Body of pancreas (tissue), 4 donors: Measurements from ENCODE around the gene FLRT1.
A peak's percentile ranks its signal among the peaks of the same experiment; 100 is the strongest.

Experiments used
- POLR2A ChIP-seq, 3 donors: fragments of 450-650 bp; IDR thresholded peaks; one replicate each; pipeline ENCODE4 v1.6.1; 2016; ENCODE audit warnings: antibody characterized with exemption in 3 of 3, mild to moderate bottlenecking in 2 of 3
- TF ChIP-seq, protein P1 (sequence below), 7 experiments: fragments of 450-650 bp in 4 of 7; fragments of 200-600 bp in 3 of 7; sonication (generic) in 3 of 7; IDR thresholded peaks; one replicate each; pipeline ENCODE4 v1.5.1; 2016 to 2019; ENCODE audit warnings: antibody characterized with exemption in 7 of 7

DNA sequence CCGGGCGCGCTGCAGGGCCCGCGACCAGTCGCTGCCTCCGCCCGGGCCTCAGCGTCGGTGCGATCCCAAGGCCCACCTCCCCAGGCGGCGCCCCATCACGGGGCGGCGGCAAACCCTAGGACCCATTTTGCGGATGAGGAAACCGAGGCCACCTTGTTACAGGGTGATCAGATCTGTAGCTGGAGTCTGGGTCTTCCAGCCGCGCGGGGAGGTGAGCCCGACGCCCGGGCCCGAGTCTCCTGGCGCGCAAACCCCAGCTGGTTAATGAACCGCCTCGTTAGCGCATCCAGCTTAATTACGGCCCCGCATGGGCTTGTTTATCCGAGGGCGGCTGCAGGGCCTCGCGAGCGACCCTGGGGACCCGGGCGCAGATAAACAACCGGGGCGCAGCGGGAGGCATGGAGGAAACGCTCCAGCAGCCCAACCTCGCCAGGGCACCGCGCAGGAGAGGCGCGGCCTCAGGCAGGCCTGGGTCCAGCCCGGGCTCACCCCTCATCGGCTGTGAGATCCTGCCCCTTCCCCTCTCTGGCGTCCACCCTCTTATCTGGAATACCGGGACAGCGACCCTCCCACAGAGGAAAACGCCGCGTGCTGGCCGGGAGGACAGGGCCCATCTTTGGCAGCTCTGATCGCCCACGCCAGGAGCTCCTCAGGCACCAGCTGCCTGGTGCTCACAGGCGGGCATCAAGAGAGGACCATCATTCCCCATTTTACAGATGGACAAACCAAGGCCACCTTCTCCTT lies 34.8 kb upstream of the FLRT1 start:
- no peak for TF ChIP-seq POLR2A (IDR thresholded peaks at IDR 0.05)
- TF ChIP-seq, protein P1, sequence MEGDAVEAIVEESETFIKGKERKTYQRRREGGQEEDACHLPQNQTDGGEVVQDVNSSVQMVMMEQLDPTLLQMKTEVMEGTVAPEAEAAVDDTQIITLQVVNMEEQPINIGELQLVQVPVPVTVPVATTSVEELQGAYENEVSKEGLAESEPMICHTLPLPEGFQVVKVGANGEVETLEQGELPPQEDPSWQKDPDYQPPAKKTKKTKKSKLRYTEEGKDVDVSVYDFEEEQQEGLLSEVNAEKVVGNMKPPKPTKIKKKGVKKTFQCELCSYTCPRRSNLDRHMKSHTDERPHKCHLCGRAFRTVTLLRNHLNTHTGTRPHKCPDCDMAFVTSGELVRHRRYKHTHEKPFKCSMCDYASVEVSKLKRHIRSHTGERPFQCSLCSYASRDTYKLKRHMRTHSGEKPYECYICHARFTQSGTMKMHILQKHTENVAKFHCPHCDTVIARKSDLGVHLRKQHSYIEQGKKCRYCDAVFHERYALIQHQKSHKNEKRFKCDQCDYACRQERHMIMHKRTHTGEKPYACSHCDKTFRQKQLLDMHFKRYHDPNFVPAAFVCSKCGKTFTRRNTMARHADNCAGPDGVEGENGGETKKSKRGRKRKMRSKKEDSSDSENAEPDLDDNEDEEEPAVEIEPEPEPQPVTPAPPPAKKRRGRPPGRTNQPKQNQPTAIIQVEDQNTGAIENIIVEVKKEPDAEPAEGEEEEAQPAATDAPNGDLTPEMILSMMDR (IDR thresholded peaks at IDR 0.05), result peak in 1 of 7 experiments; percentile 5
